Activated naive CD4-positive, alpha-beta T cell treated with anti-CD3 and anti-CD28 coated beads, Interleukin-2, amount 10 ng/mL, durations not matched to agents 7 days and 5 days (primary cell): ENCODE results near the gene FBXO9.

ENCODE experiments used
- CTCF ChIA-PET: fragments of 350-600 bp; sonication (Branson Sonifier 250); formaldehyde crosslinking; loops from one replicate; lab custom pipeline; 2021; ENCODE audit warnings: antibody characterized with exemption; lab: Charles Lee
- DNase-seq: peaks from one replicate; pipeline ENCODE4 v3.0.0-alpha.2; 2020
- H3K27ac Mint-ChIP-seq: one replicate; pipeline ENCODE4 v1.8.0; 2021; ENCODE audit warnings: mild to moderate bottlenecking, moderate library complexity, mixed read lengths
- H3K27me3 Mint-ChIP-seq: one replicate; pipeline ENCODE4 v1.8.0; 2021; ENCODE audit warnings: mild to moderate bottlenecking, mixed read lengths
- H3K36me3 Mint-ChIP-seq: one replicate; pipeline ENCODE4 v1.8.0; 2021; ENCODE audit warnings: mixed read lengths
- H3K4me1 Mint-ChIP-seq: one replicate; pipeline ENCODE4 v1.8.0; 2021; ENCODE audit warnings: mixed read lengths
- H3K4me3 Mint-ChIP-seq: one replicate; pipeline ENCODE4 v1.8.0; 2021; ENCODE audit warnings: mild to moderate bottlenecking, moderate library complexity, mixed read lengths
- H3K9me3 Mint-ChIP-seq: one replicate; pipeline ENCODE4 v1.8.0; 2021; ENCODE audit warnings: mixed read lengths

Gene FBXO9

GRCh38 chr6:53115741-53116140 lies 50.5 kb downstream of the FBXO9 start:
- no peak overlapping the region for H3K4me3 Mint-ChIP-seq

DNA sequence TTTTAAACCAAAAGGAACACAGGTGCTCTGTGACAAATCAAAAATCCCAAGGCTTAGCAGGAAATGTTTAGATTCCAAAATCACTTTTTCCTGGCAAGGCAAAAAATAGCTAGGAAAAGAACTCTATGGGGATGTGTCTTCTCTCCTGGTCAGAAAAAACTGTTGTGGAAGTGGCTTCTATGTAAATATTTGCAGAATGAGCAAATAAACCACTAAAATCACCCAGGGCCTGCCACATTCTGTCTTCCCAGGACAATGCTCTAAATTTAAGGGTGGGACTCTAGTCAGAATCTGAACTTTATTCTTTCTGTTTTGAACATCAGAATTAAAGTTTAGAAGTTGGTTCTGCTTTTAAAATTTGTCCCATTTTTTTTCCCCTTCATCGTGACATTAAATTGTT lies 54.1 kb downstream of the FBXO9 start:
- Mint-ChIP-seq H3K27ac (no peak overlapping the region), H3K4me3 (no peak overlapping the region), H3K36me3 (no peaks in the 10 kb centered on the region), H3K27me3 (peaks cover 9% of the 10 kb centered on the region), H3K9me3 (no peaks in the 10 kb centered on the region), H3K4me1 (no peaks in the 10 kb centered on the region)
- DNase-seq: no peak
- CTCF ChIA-PET: no interaction called here

More at GRCh38 chr6:53115741-53116140, 50.5 kb downstream of the FBXO9 start:
- no peak for DNase-seq
- CTCF ChIA-PET: no interaction called here
- H3K27ac Mint-ChIP-seq: no peak overlapping the region
- H3K27me3 Mint-ChIP-seq: peaks cover 13% of the 10 kb centered on the region
- no peaks in the 10 kb centered on the region for H3K36me3 Mint-ChIP-seq
- H3K9me3 Mint-ChIP-seq: no peaks in the 10 kb centered on the region
- H3K4me1 Mint-ChIP-seq: peaks cover 22% of the 10 kb centered on the region

GRCh38 chr6:53119772-53120409 lies 54.7 kb downstream of the FBXO9 start:
- CTCF ChIA-PET: no interaction called here
- Mint-ChIP-seq H3K36me3 (no peaks in the 10 kb centered on the region), H3K4me3 (no peak overlapping the region)

GRCh38 chr6:53124131-53124800 lies 59.1 kb downstream of the FBXO9 start:
- CTCF ChIA-PET: no interaction called here
- H3K27me3 Mint-ChIP-seq: peaks cover 16% of the 10 kb centered on the region
- H3K4me3 Mint-ChIP-seq: no peak overlapping the region
- DNase-seq: no peak
- no peak overlapping the region for H3K27ac Mint-ChIP-seq
- H3K36me3 Mint-ChIP-seq: no peaks in the 10 kb centered on the region
- H3K4me1 Mint-ChIP-seq: no peaks in the 10 kb centered on the region
- H3K9me3 Mint-ChIP-seq: no peaks in the 10 kb centered on the region

More at GRCh38 chr6:53119772-53120409, 54.7 kb downstream of the FBXO9 start:
- H3K4me1 Mint-ChIP-seq: no peaks in the 10 kb centered on the region
- peaks cover 9% of the 10 kb centered on the region for H3K27me3 Mint-ChIP-seq
- DNase-seq: no peak
- H3K9me3 Mint-ChIP-seq: no peaks in the 10 kb centered on the region
- H3K27ac Mint-ChIP-seq: no peak overlapping the region

GRCh38 chr6:53125276-53125675 lies 60.1 kb downstream of the FBXO9 start:
- Mint-ChIP-seq H3K4me1 (no peaks in the 10 kb centered on the region), H3K9me3 (no peaks in the 10 kb centered on the region), H3K36me3 (no peaks in the 10 kb centered on the region), H3K4me3 (no peak overlapping the region), H3K27me3 (peaks cover 17% of the 10 kb centered on the region), H3K27ac (no peak overlapping the region)
- CTCF ChIA-PET: no interaction called here
- no peak for DNase-seq

DNA sequence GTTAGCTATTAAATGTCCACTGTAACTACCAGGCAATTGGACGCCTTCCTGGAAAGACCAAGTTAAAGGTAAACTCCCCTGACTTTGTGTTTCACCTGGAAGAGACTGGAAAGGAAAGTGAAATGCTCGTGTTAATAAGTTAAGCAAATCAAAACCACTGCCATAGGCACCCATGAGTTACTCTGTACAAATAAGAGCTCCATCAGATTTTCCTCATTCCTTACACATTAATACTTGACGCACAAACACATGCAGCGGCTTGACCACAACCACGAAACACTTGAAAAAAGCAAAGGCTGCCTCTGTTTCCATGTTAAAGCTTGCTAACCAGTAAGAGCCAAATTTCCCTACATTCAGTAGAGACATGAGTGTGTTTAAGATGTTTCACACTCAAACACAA lies 63.6 kb downstream of the FBXO9 start:
- CTCF ChIA-PET: no interaction called here
- Mint-ChIP-seq H3K27me3 (peaks cover 25% of the 10 kb centered on the region), H3K4me1 (no peaks in the 10 kb centered on the region), H3K9me3 (no peaks in the 10 kb centered on the region), H3K4me3 (no peak overlapping the region), H3K27ac (no peak overlapping the region), H3K36me3 (no peaks in the 10 kb centered on the region)
- DNase-seq: no peak

DNA sequence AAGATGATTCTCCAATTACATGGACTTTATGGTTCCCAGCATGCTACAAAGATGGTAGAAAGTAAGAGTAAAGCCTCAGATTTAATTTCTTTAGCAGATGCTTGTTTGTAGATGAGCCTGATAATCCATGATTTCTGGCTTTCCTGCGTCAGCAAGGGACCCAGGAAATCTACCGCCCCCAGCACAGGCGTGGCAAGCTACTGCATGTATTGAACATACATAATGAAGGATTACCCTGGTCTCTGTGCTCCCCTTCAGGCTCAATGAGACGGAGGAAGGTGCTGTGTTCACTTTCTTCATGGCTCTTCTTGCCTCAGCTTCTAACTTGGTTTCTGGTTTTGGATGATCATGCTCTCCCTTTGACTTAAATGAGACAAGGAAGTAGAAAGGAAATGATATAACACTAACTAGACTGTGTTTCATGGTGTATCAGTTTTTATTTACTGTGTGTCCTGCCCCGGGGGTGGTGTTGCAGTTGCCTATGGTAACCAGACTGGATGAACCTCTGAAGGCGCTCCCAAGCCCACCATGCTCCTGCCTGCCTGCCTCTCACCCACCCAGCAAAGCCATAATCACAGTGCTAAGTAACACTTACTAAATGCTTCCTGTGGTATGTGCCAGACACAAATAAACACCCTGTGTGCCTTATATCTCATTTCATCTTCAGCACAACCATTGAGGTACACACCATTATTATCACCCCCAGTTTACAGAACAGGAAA lies 65.5 kb downstream of the FBXO9 start:
- H3K27me3 Mint-ChIP-seq: peaks cover 32% of the 10 kb centered on the region
- H3K36me3 Mint-ChIP-seq: no peaks in the 10 kb centered on the region
- H3K4me3 Mint-ChIP-seq: no peak overlapping the region
- no peak for DNase-seq
- no peaks in the 10 kb centered on the region for H3K9me3 Mint-ChIP-seq
- CTCF ChIA-PET: no interaction called here
- H3K27ac Mint-ChIP-seq: no peak overlapping the region
- no peaks in the 10 kb centered on the region for H3K4me1 Mint-ChIP-seq

- Mint-ChIP-seq H3K27ac (no peak overlapping the region), H3K36me3 (no peaks in the 10 kb centered on the region), H3K9me3 (no peaks in the 10 kb centered on the region), H3K27me3 (peaks cover 29% of the 10 kb centered on the region), H3K4me1 (no peaks in the 10 kb centered on the region), H3K4me3 (no peak overlapping the region)
- CTCF ChIA-PET: interaction anchor here (0.6 kb wide), 1 partner anchor 30 kb away, joined by 3 read pairs; no protein-coding TSS in a partner anchor
- no peak for DNase-seq
These were observed 68.8 kb downstream of the FBXO9 start for GRCh38 chr6:53133961-53134360.

DNA sequence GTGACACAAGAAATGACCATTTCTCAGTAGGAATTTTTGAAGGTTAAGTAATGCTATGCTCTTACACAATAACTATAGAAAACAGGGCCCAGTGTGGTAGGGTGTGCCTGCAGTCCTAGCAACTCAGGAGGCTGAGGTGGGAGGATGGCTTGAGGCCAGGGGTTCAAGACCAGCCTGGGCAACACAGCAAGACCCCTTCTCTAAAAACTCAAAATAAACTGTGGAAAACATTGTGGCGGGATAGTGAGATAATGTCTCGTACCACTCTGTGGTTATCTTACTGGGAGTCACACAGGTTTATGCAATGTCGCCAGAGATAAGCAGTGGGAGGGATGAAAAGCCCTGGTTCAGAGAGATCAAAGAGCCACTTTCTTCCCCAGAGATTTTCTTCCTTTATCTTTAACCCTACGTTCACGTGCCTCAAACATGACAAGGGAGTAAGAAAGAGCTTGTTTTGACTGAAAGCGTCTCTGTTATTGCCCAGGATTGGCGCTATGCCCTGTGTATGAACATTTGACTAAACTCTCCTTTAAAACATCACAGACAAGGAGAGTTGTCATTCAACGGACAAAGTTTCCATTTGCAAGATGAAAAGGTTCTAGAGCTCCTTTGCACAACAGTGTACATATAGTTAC lies 69.5 kb downstream of the FBXO9 start:
- no peak overlapping the region for H3K4me3 Mint-ChIP-seq
- no peaks in the 10 kb centered on the region for H3K4me1 Mint-ChIP-seq
- CTCF ChIA-PET: no interaction called here
- H3K9me3 Mint-ChIP-seq: no peaks in the 10 kb centered on the region
- peaks cover 26% of the 10 kb centered on the region for H3K27me3 Mint-ChIP-seq
- no peak overlapping the region for H3K27ac Mint-ChIP-seq
- no peaks in the 10 kb centered on the region for H3K36me3 Mint-ChIP-seq
- DNase-seq: no peak

DNA sequence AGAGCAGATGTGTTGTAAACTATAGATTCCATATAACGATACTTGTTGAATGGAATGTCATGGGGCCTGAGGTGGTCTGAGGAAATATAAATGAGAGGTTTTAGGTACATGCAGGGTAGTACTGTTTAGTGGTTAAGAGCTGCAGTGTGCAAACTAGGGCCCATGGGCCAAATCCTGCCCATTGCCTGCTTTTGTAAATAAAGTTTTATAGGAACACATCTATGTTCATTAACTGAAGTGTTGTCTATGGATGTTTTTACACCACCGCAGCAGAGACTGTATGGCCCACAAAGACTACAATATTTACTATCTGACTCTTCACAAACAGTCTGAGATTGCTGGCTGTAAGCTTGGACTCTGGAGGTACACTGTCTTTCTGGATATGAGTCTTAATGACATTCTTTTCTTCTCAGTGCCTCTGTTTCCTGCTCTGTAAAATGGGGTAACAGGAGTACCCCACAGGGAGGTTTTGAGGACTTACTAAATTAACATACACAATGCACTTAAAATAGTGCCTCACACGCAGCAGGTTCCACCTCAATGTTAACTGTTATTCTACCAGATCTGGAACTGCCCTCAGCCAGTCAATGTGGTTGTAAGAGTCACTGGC lies 70.9 kb downstream of the FBXO9 start:
- H3K36me3 Mint-ChIP-seq: no peaks in the 10 kb centered on the region
- DNase-seq: no peak
- H3K9me3 Mint-ChIP-seq: no peaks in the 10 kb centered on the region
- peaks cover 24% of the 10 kb centered on the region for H3K27me3 Mint-ChIP-seq
- H3K27ac Mint-ChIP-seq: no peak overlapping the region
- no peaks in the 10 kb centered on the region for H3K4me1 Mint-ChIP-seq
- no peak overlapping the region for H3K4me3 Mint-ChIP-seq
- CTCF ChIA-PET: no interaction called here

DNA sequence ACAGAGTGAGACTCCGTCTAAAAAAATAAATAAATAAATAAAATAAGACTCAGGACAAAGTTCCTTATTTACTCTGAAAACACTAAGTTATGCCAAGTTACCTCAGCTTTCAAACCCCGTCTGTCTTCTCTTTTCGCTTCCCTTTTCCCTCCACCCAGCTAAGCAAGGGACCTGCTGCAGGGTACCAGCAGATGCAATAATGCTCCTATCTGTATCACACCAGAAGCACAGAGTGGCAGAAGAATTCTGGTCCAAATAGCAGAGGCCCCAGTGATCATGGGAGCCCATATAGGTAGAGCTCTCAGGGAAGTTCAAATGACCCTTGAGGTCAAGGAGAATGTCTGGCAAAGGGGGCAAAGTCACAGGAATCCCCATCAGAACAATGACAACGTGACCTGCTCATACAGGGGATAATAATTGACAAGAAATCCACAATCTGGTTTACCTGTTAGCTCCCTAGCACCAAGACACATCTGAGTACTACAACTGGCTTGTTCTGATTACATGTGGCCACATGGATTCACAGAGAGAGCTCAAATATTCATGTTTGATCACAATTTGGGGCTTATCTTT lies 74.7 kb downstream of the FBXO9 start:
- CTCF ChIA-PET: no interaction called here
- DNase-seq: no peak
- H3K4me1 Mint-ChIP-seq: no peaks in the 10 kb centered on the region
- no peak overlapping the region for H3K4me3 Mint-ChIP-seq
- H3K27me3 Mint-ChIP-seq: peaks cover 29% of the 10 kb centered on the region
- H3K36me3 Mint-ChIP-seq: no peaks in the 10 kb centered on the region
- H3K9me3 Mint-ChIP-seq: no peaks in the 10 kb centered on the region
- H3K27ac Mint-ChIP-seq: no peak overlapping the region

DNA sequence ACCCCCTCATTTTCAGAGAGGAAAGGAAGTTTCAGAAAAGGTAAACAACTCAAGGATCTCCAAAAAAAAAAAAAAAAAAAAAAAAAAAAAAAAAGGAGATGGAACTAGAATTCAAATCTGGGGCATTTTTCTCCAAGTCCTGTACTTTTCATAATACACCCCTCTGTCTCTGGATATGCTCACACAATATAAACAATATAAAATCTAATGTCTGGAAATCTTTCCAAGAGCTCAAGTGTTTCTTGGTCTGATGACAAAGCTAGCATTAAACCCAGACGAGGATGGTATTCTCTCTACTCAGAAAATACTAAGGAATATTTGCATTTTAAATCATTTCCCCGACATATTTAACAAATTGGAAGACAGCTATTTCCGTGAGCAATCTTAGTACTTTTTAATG lies 77.6 kb downstream of the FBXO9 start:
- CTCF ChIA-PET: no interaction called here

DNA sequence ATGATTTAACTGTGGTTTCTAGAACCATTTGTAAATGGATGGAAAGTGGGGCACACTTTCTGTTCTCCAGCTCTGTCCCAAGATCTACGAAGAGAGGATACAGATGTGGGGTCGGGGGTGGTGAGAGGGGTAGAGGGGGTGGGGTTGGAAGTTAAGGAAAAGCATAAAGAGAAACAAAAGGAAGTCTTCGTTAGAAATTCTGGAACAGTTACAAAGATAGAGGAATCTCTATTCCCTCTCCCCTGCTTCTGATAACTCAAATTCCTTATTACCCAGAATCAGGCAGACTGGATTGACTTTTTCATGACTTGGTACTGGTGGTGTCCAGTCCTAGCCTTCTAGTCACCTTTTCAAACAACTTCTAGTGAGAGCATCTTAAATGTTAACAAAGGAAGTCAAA lies 78.5 kb downstream of the FBXO9 start:
- Mint-ChIP-seq H3K27me3 (peaks cover 22% of the 10 kb centered on the region), H3K9me3 (no peaks in the 10 kb centered on the region), H3K27ac (no peak overlapping the region), H3K36me3 (no peaks in the 10 kb centered on the region), H3K4me1 (no peaks in the 10 kb centered on the region), H3K4me3 (no peak overlapping the region)
- no peak for DNase-seq
- CTCF ChIA-PET: no interaction called here

More for the DNA sequence above, 77.6 kb downstream of the FBXO9 start:
- Mint-ChIP-seq H3K4me3 (no peak overlapping the region), H3K9me3 (no peaks in the 10 kb centered on the region), H3K27ac (no peak overlapping the region), H3K27me3 (peaks cover 22% of the 10 kb centered on the region), H3K4me1 (no peaks in the 10 kb centered on the region), H3K36me3 (no peaks in the 10 kb centered on the region)
- DNase-seq: no peak

DNA sequence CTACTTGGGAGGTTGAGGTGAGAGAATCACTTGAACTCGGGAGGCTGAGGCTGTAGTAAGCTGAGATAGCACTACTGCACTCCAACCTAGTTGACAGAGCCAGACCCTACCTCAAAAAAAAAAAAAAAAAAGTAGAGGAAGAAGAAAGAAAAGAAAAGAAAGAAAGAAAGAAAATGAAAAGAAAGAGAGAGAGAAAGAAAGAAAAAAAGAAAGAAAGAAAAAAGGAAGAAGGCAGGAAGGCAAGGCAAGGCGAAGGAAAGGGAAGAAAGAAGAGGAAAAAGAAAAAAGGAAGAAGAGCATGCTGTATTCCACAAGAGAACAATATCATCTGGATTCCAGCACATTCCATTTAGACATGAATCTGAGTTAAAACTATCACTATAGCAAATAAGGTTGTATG lies 79.6 kb downstream of the FBXO9 start:
- Mint-ChIP-seq H3K36me3 (no peaks in the 10 kb centered on the region), H3K4me1 (no peaks in the 10 kb centered on the region), H3K4me3 (no peak overlapping the region), H3K9me3 (no peaks in the 10 kb centered on the region), H3K27me3 (peaks cover 20% of the 10 kb centered on the region), H3K27ac (no peak overlapping the region)
- CTCF ChIA-PET: no interaction called here
- no peak for DNase-seq
